ENCODE measurements around the gene SUCLG1.
"Not testable (repeated sequence)": the region's sequence is repeated elsewhere in the genome, so short reads cannot be mapped to it uniquely, and the experiment has no call there.

SUCLG1 gene

GRCh38 chr2:84459018-84459943 is at the start of gene SUCLG1:
Gene SUCLG1, minus strand, starts transcription at chr2:84459280. Its CDS starts 11 bp downstream, at chr2:84459269.
- FAIRE-seq: peak; percentile 54

- FAIRE-seq: no peak
Measured at GRCh38 chr2:84498150-84498799, 39.2 kb upstream of the SUCLG1 start.

DNA sequence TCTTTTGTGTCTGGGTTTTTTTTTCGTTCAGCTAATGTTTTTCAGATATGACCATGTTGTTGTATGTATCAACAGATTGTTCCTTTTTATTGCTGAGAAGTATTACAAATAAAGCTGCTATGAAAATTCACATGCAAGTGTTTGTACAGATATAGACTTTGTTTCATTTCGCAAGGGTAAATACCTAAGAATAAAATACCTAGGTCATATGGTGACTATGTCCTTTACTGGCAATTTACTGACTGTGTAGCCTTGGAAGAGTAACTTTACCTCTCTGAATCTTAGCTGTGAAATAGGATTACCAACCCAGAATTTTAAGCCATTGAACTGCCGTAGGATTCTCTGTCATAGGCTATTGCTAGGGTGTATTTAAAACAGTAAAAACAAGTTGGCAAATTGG is 38.2 kb upstream of the SUCLG1 start:
- FAIRE-seq: no peak

DNA sequence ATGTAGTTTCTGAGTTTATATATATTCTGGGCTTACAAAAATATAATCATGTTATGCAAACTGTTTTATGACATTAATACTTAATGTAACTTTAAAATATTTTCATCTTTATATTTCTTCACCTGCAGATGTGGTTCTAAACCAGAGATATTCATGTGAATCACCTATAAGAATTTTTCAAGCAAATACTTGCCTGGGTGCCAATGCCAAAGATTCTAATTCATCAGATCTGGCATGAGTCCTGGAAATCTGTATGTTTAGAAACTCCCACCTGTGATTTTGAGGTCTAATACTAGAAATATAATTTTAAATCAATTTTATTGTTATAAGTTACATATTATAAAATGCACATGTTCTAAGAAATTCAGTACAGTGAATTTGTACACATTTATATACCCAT is 37.3 kb upstream of the SUCLG1 start:
- peak; percentile 39 for FAIRE-seq

- peak; percentile 96 for FAIRE-seq
Measured at GRCh38 chr2:84495539-84496146, 36.6 kb upstream of the SUCLG1 start.

DNA sequence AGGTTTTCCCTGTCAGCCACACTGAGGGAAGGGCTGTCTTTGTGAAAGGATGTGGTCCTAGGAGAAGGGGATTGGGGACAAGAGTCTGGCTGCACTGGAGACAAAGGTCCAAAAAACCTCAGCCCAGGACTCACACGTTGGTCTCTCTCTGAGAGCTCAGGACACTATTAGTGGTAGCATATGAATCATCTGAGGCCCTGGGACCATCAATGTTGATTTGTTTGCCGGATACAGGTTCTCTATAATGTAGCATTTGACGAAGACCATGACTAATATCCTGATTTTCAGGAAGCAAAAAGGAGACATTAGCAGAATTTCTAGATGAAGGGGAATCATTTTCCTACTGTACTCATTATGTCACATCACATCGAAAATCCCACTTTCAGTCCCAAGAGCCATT is 35.0 kb upstream of the SUCLG1 start:
- no peak for FAIRE-seq

DNA sequence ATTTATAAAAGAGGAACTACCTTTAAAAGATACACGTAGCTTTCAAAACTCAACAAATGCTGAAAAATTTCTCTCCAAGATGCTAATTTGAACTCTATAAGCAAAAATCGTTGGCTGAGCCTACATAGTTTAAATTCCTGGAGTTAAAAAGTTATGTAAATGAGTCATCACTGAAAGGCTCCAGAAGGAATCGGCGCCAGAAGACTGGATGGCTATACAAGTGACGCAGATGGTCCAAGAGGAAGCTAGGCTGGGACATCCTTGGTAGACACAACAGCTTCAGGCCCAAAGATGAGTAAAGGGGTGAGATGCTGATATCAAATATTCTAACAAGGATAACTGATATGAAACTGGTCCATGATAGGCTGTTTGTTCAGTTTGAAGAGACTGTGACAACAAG is 34.4 kb upstream of the SUCLG1 start:
- no peak for FAIRE-seq

DNA sequence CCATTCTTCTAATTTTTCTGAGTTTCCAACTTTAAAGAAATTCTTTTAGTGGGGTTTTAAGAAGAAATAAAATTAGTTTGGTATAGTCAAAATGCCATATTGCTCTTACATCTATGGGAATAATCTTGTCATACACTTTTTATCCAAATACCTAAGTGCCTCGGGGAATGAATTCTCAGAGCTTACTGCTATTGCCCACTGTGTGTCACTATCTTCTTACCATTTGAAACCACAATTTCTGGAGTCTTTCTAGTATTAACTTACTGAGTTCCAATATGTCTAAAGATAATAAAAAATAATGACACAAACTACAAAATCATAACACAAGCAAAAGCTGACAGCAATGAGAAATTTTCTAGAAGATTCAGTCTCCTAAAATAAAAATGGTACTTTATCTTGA is 33.5 kb upstream of the SUCLG1 start:
- FAIRE-seq: no peak

DNA sequence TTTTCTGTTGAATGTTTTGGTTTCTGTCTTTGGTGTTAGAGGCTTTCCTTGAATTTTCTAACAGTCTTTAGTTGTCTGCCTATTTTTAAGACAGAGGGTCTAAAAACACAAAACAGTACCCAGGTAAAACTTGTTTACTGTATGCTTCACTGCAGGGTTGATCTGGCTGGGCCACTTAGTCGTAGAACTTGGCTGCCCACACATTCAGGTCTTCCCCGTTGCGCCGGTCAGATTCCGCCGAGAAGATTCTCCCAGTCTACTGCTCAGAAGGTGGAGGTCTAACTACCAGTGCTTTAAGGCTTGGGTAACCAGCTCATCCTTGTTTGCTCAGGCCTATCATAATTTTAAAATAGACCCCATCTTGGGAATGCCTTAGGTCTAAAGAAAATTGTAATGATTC is 32.7 kb upstream of the SUCLG1 start:
- FAIRE-seq: no peak

GRCh38 chr2:84491256-84491655 is 32.2 kb upstream of the SUCLG1 start:
- FAIRE-seq: no peak

DNA sequence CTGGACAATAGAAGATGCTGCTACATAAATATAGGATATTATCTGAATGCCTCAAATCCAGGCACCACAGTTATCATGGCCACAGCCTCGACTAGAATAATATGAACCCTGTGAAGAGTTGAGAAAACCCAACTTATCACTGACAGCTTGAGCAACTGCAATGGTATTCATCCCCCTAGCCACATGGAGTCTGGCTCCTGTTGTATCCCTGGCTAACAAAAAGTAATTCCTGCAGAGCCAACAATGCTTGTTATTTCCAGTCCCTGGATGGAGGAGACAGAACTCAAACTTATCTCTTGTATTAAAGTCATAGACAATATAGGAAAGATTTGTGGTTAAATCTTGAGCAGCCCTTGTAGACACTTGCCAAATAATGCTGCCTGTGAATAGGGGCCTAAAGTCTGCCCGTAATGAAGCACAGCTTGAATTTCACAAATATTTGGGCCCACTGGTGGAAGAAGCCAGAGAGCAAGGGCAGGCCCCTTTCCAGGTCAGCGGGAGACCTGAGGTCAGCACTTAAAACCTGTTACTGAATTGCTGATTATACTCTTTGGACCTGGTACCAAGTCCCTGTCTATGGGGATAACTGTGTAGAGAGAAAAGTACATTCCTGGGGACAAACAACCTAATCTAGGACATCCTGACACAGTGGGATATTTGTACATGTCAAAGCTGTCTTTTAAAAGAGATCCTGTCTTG is 28.4 kb upstream of the SUCLG1 start:
- no peak for FAIRE-seq

GRCh38 chr2:84486441-84487115 is 27.5 kb upstream of the SUCLG1 start:
- no peak for FAIRE-seq

GRCh38 chr2:84483320-84483719 is 24.2 kb upstream of the SUCLG1 start:
- FAIRE-seq: no peak

GRCh38 chr2:84482603-84483002 is 23.5 kb upstream of the SUCLG1 start:
- FAIRE-seq: no peak

DNA sequence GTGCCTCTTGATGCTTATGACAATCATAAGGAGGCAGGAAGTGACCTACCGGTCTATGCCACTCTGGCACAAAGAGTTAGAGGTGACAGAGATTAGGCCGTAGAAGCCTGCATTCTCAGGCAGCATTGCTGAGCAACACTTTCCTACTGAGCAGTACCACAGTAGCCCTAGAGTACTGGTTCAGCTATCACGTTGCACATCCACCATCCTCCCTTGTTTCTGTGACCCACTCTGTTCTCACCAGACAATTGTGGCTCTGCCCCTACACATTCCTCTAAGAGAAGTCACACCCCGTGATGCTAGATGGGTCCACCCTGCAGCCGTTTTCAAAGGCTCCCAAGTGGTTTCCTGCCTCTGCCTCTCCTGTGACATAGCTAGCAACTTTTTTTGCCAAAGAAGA is 22.6 kb upstream of the SUCLG1 start:
- FAIRE-seq: no peak

DNA sequence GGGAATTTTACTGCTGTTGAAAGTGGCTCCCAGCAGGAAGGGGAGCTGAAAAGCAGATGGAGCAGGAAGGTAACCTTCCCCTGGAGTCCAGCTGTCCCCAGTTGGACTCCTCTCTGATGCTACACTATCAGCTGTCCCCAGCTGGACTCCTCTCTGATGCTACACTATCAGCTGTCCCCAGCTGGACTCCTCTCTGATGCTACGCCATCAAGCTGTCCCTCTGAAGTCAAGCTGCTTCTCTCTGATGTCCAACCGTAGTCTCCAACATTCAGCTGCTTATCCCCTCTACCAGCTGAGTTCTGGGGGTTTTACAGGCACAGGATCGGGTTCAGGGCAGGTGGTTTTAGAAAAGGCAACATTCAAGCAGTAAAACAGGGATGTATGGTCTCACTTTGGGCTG is 19.8 kb upstream of the SUCLG1 start:
- no peak for FAIRE-seq

- no peak for FAIRE-seq
Measured at GRCh38 chr2:84477886-84478285, 18.8 kb upstream of the SUCLG1 start.

DNA sequence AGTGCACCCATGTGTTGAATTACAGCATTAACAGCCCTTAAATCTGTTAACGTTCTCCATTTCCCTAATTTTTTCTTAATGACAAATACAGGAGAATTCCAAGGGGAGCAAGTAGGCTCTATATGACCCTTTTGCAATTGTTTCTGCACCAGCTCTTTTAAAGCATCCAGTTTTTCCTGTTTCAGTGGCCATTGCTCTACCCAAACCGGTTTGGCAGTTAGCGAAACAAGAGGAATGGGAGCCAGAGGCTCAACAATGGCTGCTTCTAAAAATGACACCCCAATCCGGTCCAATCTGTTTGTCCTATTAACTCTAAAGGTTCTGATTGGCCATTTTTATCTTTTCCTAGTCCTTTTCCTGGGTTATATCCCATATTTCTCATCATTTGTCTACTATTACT is 15.1 kb upstream of the SUCLG1 start:
- FAIRE-seq: no peak

- no peak for FAIRE-seq
Measured at GRCh38 chr2:84472856-84473565, 13.9 kb upstream of the SUCLG1 start.

GRCh38 chr2:84472423-84472822 is 13.3 kb upstream of the SUCLG1 start:
- FAIRE-seq: not testable (repeated sequence)

DNA sequence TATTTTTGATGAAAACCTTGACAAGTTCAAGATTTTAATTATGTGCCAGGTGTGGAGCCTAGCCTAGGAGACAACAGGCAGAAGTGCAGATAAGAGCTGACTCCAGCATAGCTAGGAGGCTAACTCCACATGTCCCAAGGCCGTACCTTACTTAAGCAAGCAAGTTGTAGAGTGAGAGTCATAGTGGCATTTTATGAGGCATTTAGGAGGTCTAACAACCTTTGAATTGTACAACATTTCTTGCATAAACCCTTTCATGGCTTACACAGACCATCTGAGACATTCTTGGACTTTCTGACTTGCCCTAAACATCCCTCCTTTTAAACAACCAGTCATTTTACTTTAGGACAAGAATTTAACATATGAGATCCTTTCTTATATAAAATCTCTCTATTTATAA is 8.3 kb upstream of the SUCLG1 start:
- FAIRE-seq: no peak

- FAIRE-seq: no peak
Measured at GRCh38 chr2:84461310-84461709, 2.2 kb upstream of the SUCLG1 start.

Data from G401.6 (cell line).